GM12873 (cell line): ENCODE data around the gene GUCY1A1.

Source experiments
- CTCF ChIP-seq: IDR thresholded peaks from 2 replicates; pipeline ENCODE4 v1.5.1; 2012; ENCODE audit warnings: low read depth, mild to moderate bottlenecking, moderate library complexity, low read length, control low read depth; ENCODE audit not compliant: insufficient read depth; ENCODE audit errors: missing control alignments

GUCY1A1 gene

DNA sequence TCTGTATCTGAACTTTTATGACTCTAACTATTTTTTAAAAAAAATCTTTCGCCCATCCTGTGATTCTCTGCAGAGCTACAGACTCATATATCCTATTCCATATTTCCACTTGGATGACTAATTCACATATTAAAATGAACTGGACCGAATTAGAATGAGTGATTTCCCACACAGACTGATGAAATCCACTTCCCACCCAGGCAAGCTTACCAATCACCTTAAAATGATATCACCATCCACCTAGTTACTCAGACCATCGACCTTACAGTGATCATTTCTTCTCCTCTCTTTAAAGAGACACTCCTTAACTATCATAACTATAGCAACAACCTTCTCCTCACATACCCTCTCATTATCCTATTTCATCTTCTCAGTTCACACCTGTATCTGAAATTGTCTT, 58.1 kb downstream of the GUCY1A1 start:
- no peak for TF ChIP-seq CTCF

DNA sequence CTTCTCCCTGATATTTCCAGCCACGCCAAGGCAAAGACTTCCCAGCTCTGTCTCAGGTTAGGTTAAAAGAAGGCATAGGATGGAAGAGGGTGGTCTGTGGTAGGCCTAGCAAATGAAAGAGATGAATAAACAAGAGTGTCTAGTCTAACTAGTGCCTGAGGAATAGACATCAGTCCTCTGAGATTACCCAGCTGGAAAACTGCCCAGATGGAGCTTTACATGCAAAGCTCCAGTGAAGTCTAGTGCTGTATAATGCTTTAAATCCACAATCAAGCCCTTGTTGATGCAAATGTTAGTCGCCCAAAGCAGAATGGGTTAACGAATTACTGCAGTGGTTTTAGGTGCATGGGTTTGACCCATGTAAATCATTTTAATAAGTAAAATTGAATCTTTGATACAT, 67.4 kb downstream of the GUCY1A1 start:
- no peak for TF ChIP-seq CTCF

GRCh38 chr4:155734951-155735350, 68.3 kb downstream of the GUCY1A1 start:
- no peak for TF ChIP-seq CTCF

- TF ChIP-seq CTCF: no peak
Observed at GRCh38 chr4:155735496-155735895, 68.8 kb downstream of the GUCY1A1 start.

GRCh38 chr4:155738548-155738947, 71.9 kb downstream of the GUCY1A1 start:
- no peak for TF ChIP-seq CTCF

DNA sequence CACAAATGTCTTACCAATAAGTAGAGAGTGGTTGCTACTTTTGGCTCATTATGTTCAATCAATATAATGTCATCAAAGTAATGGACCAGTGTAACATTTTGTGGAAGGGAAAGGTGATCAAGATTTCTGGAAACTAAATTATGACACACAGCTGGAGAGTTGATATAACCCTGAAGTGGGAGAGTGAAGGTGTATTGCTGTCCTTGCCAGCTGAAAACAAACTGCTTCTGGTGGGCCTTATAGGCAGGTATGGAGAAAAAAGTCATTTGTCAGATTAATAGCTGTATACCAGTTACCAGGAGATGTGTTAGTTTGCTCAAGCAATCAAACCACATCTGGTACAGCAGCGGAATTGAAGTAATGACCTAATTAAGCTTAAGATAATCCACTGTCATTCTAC, 74.9 kb downstream of the GUCY1A1 start:
- TF ChIP-seq CTCF: no peak

GRCh38 chr4:155742310-155743015, 75.8 kb downstream of the GUCY1A1 start:
- TF ChIP-seq CTCF: peak; percentile 32
